GM12878 (cell line): Measurements from ENCODE around the gene RPS6KA2.

Experiments used
- CTCF ChIP-seq, 3 experiments: IDR thresholded peaks in 2 of 3; conservative IDR thresholded peaks in 1 of 3; 2 replicates each; pipeline ENCODE4 v1.5.1; 2011; ENCODE audit warnings: low read depth in 3 of 3, low read length in 3 of 3, mild to moderate bottlenecking in 3 of 3, control low read depth in 2 of 3, moderate library complexity in 2 of 3, inconsistent platforms in 1 of 3, mixed read lengths in 1 of 3; ENCODE audit not compliant: control insufficient read depth in 2 of 3, insufficient read depth in 1 of 3; ENCODE audit errors: extremely low read depth in 1 of 3
- FOS ChIP-seq: IDR thresholded peaks from 3 replicates; pipeline ENCODE4 v1.6.1; 2011; ENCODE audit warnings: borderline replicate concordance; ENCODE audit not compliant: insufficient read length; ENCODE audit errors: extremely low read depth
- NRF1 ChIP-seq: conservative IDR thresholded peaks from 2 replicates; pipeline ENCODE4 v1.6.1; 2011; ENCODE audit warnings: mild to moderate bottlenecking, low read depth, low read length, improper control_type of control experiment
- POLR2A ChIP-seq: IDR thresholded peaks from 2 replicates; pipeline ENCODE4 v1.6.1; 2011; ENCODE audit warnings: low read depth, mild to moderate bottlenecking, low read length
- ZZZ3 ChIP-seq: IDR thresholded peaks from 2 replicates; pipeline ENCODE4 v1.6.1; 2011; ENCODE audit warnings: low read depth; ENCODE audit not compliant: control insufficient read depth, insufficient read length

GRCh38 chr6:166365806-166366205 lies 261.2 kb downstream of the RPS6KA2 start:
- TF ChIP-seq ZZZ3 (no peak), FOS (no peak), NRF1 (no peak), CTCF (IDR thresholded peaks at IDR 0.05 in 2 of 3, conservative IDR thresholded peaks at IDR 0.05 in 1 of 3; ENCODE audit: control insufficient read depth in 2 of 3, extremely low read depth in 1 of 3, insufficient read depth in 1 of 3, low read depth in 3 of 3, low read length in 3 of 3) (no peak), POLR2A (no peak)
